ENCODE data around the gene RYK.

GRCh38 chr3:134136604-134137003, 114.1 kb downstream of the RYK start:
- no peak for TF ChIP-seq FOS (IDR thresholded peaks at IDR 0.05; ENCODE audit: borderline replicate concordance, insufficient read depth, low read length)
- no peak for TF ChIP-seq MYC (IDR thresholded peaks at IDR 0.05; ENCODE audit: low read depth, low read length)
- no peak for TF ChIP-seq POLR2A (IDR thresholded peaks at IDR 0.05; ENCODE audit: low read depth, low read length)
- TF ChIP-seq CTCF (IDR thresholded peaks at IDR 0.05; ENCODE audit: extremely low read depth in 1 of 2, insufficient read depth in 1 of 2, low read depth in 1 of 2, low read length in 2 of 2), result no peak
- TF ChIP-seq POLR2AphosphoS5 (IDR thresholded peaks at IDR 0.05; ENCODE audit: insufficient read depth, low read depth, low read length), result no peak
- TF ChIP-seq MAX (IDR thresholded peaks at IDR 0.05; ENCODE audit: insufficient read depth, insufficient read length), result no peak
- TF ChIP-seq JUN (IDR thresholded peaks at IDR 0.05; ENCODE audit: borderline replicate concordance, insufficient read depth, insufficient read length, low read depth), result no peak
- no peak for TF ChIP-seq EZH2 (IDR thresholded peaks at IDR 0.05; ENCODE audit: borderline replicate concordance, low read depth, low read length, severe bottlenecking)

Measured in endothelial cell of umbilical vein (primary cell).